HCT116 (cell line): ENCODE results near the gene MST1. TPM values are rescaled to one million over a fixed set of nuclear protein-coding genes. Genes with fewer than 3 reads are reported as not detected.

Experiments used
- ATAC-seq: fragments of 200-7000 bp; cut with Tn5 transposase; 2 replicates; pipeline ENCODE4 v1.9.1; 2020; ENCODE audit warnings: mild to moderate bottlenecking, moderate library complexity
- BruUV-seq: library from RNA; stranded (reverse); fragments of 400-500 nt; replicated peaks from 2 replicates; lab custom pipeline; 2021; lab: Mats Ljungman, UMichigan
- CTCF ChIA-PET: fragments of 300-600 bp; sonication (Branson Sonifier 250); formaldehyde crosslinking; loops from one replicate; lab custom pipeline; 2021; ENCODE audit warnings: antibody characterized with exemption; lab: Charles Lee
- POLR2A ChIA-PET: fragments of 300-600, 350-600 bp; sonication (Branson Sonifier 250); formaldehyde crosslinking; loops from one replicate; lab custom pipeline; 2021; ENCODE audit warnings: antibody characterized with exemption; lab: Charles Lee
- RAD21 ChIA-PET, 2 experiments: fragments of 300-600 bp; sonication (Branson Sonifier 250); formaldehyde crosslinking; loops; one replicate each; lab custom pipeline; 2023; ENCODE audit warnings: low total read pairs in 2 of 2; ENCODE audit not compliant: uncharacterized antibody in 2 of 2, unreplicated experiment in 2 of 2, low non-redundant PET in 1 of 2; lab: Charles Lee
- DNase-seq: peaks from one replicate; pipeline ENCODE4 v3.0.0-alpha.2; 2010; ENCODE audit warnings: low read depth, low spot score
- H2AFZ ChIP-seq: fragments of 200-600 bp; shearing (Covaris generic), sonication (generic); 2 replicates; pipeline ENCODE4 v1.6.1; 2017; ENCODE audit warnings: low read depth, mixed run types, mixed read lengths, antibody characterized with exemption, low read length; ENCODE audit not compliant: poor library complexity, severe bottlenecking
- H3K27ac ChIP-seq: 2 replicates; pipeline ENCODE4 v1.5.1; 2012; ENCODE audit warnings: low read depth, low read length
- H3K27me3 ChIP-seq: fragments of 200-600 bp; sonication (generic); 2 replicates; pipeline ENCODE4 v1.6.1; 2016; ENCODE audit warnings: mixed run types, low read length, mixed read lengths; ENCODE audit not compliant: insufficient read depth
- H3K36me3 ChIP-seq, 2 experiments: fragments of 200-500 bp in 1 of 2; fragments of 200-600 bp in 1 of 2; sonication (Bioruptor generic) in 1 of 2; sonication (generic) in 1 of 2; 2 replicates each; pipeline versions ENCODE4 v1.5.1 to v1.6.1; 2014 to 2016; ENCODE audit warnings: low read length in 2 of 2, inconsistent platforms in 1 of 2, mixed read lengths in 1 of 2, mixed run types in 1 of 2; ENCODE audit not compliant: insufficient read depth in 2 of 2, control insufficient read depth in 1 of 2
- H3K4me1 ChIP-seq, 2 experiments: fragments of 200-600 bp in 1 of 2; sonication (generic) in 1 of 2; 2 replicates each; pipeline versions ENCODE4 v1.5.1 to v1.6.1; 2012 to 2017; ENCODE audit warnings: low read length in 2 of 2, inconsistent platforms in 1 of 2, mild to moderate bottlenecking in 1 of 2, mixed read lengths in 1 of 2, mixed run types in 1 of 2, moderate library complexity in 1 of 2; ENCODE audit not compliant: insufficient read depth in 2 of 2, control insufficient read depth in 1 of 2
- H3K4me2 ChIP-seq: fragments of 200-600 bp; sonication (generic); 2 replicates; pipeline ENCODE4 v1.6.1; 2017; ENCODE audit warnings: mixed run types, low read length, mixed read lengths
- H3K4me3 ChIP-seq, 2 experiments: fragments of 200-600 bp in 1 of 2; sonication (generic) in 1 of 2; replicated peaks in 1 of 2; 2 replicates each; pipeline ENCODE4 v1.5.1; 2011 to 2016; ENCODE audit warnings: low read length in 2 of 2, control low read depth in 1 of 2, low read depth in 1 of 2, mild to moderate bottlenecking in 1 of 2, mixed read lengths in 1 of 2, mixed run types in 1 of 2
- H3K79me2 ChIP-seq: fragments of 200-600 bp; sonication (generic); 2 replicates; pipeline ENCODE4 v1.6.1; 2017; ENCODE audit warnings: mild to moderate bottlenecking, mixed run types, low read length, moderate library complexity, mixed read lengths; ENCODE audit not compliant: insufficient read depth
- H3K9ac ChIP-seq: fragments of 200-600 bp; sonication (generic); 2 replicates; pipeline ENCODE4 v1.6.1; 2016; ENCODE audit warnings: low read length, mixed read lengths
- H3K9me2 ChIP-seq: fragments of 200-600 bp; sonication (generic), shearing (Covaris generic); 2 replicates; pipeline ENCODE4 v1.6.1; 2017; ENCODE audit warnings: mixed run types, mild to moderate bottlenecking, moderate library complexity; ENCODE audit not compliant: insufficient read depth
- H3K9me3 ChIP-seq, 2 experiments: fragments of 200-500 bp in 1 of 2; fragments of 200-600 bp in 1 of 2; sonication (Bioruptor generic) in 1 of 2; sonication (generic) in 1 of 2; 2 replicates each; pipeline ENCODE4 v1.6.1; 2014 to 2017; ENCODE audit warnings: low read length in 2 of 2, mixed read lengths in 2 of 2, inconsistent platforms in 1 of 2, low read depth in 1 of 2, mild to moderate bottlenecking in 1 of 2, mixed run types in 1 of 2, moderate library complexity in 1 of 2; ENCODE audit not compliant: control insufficient read depth in 1 of 2, insufficient read depth in 1 of 2
- H4K20me1 ChIP-seq: fragments of 200-600 bp; sonication (generic), shearing (Covaris generic); 2 replicates; pipeline ENCODE4 v1.6.1; 2017; ENCODE audit warnings: mixed run types, mild to moderate bottlenecking, moderate library complexity; ENCODE audit not compliant: insufficient read depth
- CBX3 ChIP-seq: IDR thresholded peaks from 2 replicates; pipeline ENCODE4 v1.6.1; 2012; ENCODE audit warnings: low read depth
- EZH2phosphoT487 ChIP-seq: fragments of 200-600 bp; IDR thresholded peaks from 2 replicates; pipeline ENCODE4 v1.6.1; 2018; ENCODE audit warnings: antibody characterized with exemption, borderline replicate concordance
- POLR2A ChIP-seq: IDR thresholded peaks from 2 replicates; pipeline ENCODE4 v1.7.0; 2011; ENCODE audit warnings: borderline replicate concordance; ENCODE audit not compliant: insufficient read depth, insufficient read length; ENCODE audit errors: extremely low read depth
- POLR2AphosphoS5 ChIP-seq: IDR thresholded peaks from 2 replicates; pipeline ENCODE4 v1.6.1; 2011; ENCODE audit warnings: mild to moderate bottlenecking, low read depth, low read length, moderate library complexity
- TCF7L2 ChIP-seq: IDR thresholded peaks from 2 replicates; pipeline ENCODE4 v1.7.0; 2011; ENCODE audit warnings: borderline replicate concordance, inconsistent platforms; ENCODE audit not compliant: insufficient read depth, insufficient read length; ENCODE audit errors: extremely low read depth
- YY1 ChIP-seq: IDR thresholded peaks from 2 replicates; pipeline ENCODE4 v1.6.1; 2011; ENCODE audit warnings: low read length, low read depth, moderate library complexity, mild to moderate bottlenecking; ENCODE audit not compliant: insufficient replicate concordance; ENCODE audit errors: extremely low read depth
- ZFX ChIP-seq: fragments of 450-650 bp; IDR thresholded peaks from 2 replicates; pipeline ENCODE4 v1.6.1; 2017
- ZNF274 ChIP-seq: fragments of 200-500 bp; sonication (Bioruptor generic); IDR thresholded peaks from 2 replicates; pipeline ENCODE4 v1.6.1; 2014; ENCODE audit warnings: mild to moderate bottlenecking, low read depth, low read length, inconsistent platforms
- intact Hi-C: fragments of 100-400 bp; cut with micrococcal nuclease; formaldehyde crosslinking; loops from 2 replicates; pipeline ENCODE4 v1.10.0; 2022
- total RNA-seq: library from RNA; stranded (reverse); gene quantifications from one replicate; pipeline ENCODE4 v1.2.1, GENCODE V29; 2021; ENCODE audit not compliant: unreplicated experiment

The MST1 gene
- total RNA-seq, 1 experiment from 2014 or later, result 15.4 TPM

- peak within 1 kb of the TSS; percentile 98 for H3K27ac ChIP-seq
- DNase-seq (peak; percentile 97), ATAC-seq (peak; percentile 82)
- no peaks in the 10 kb centered on the region for H4K20me1 ChIP-seq
- H3K79me2 ChIP-seq, result peaks cover 28% of the 10 kb centered on the region
- H2AFZ ChIP-seq, result no peak within 1 kb of the TSS
- H3K4me3 ChIP-seq, result peak within 1 kb of the TSS; percentile 90 to 98
- intact Hi-C loops, result loop anchor here (1.0 to 5.0 kb wide), 2 partner anchors 45 to 202 kb away; partner anchors contain the start of genes AMIGO3 and DAG1
- peaks cover 10 to 36% of the 10 kb centered on the region in 2 experiments; a peak in 3 of 4 replicates for H3K4me1 ChIP-seq
- peak within 1 kb of the TSS; percentile 99 for H3K9ac ChIP-seq
- ChIA-PET POLR2A (interaction anchor here (1.1 to 3.1 kb wide), 2 partner anchors 126 to 134 kb away, joined by 3 to 26 read pairs; no protein-coding TSS in a partner anchor), RAD21 (interaction anchor here (2.8 to 3.6 kb wide), 2 partner anchors 134 kb away, joined by 42 to 49 read pairs; no protein-coding TSS in a partner anchor), CTCF (interaction anchor here (2.8 to 3.3 kb wide), 2 partner anchors 135 to 219 kb away, joined by 15 to 159 read pairs; no protein-coding TSS in a partner anchor)
- peak within 1 kb of the TSS; percentile 99 for H3K4me2 ChIP-seq
- peaks cover 18 to 32% of the 10 kb centered on the region in 2 experiments; a peak in 2 of 4 replicates for H3K36me3 ChIP-seq
- no peaks in the 10 kb centered on the region for H3K9me2 ChIP-seq
- no TSS peak for BruUV-seq
- no peaks in the 10 kb centered on the region for H3K9me3 ChIP-seq
- no peaks in the 10 kb centered on the region for H3K27me3 ChIP-seq
- TF ChIP-seq EZH2phosphoT487, result no peak
- no peak for TF ChIP-seq ZNF274
- peak; percentile 24; the same call in 1 of the 2 replicates for TF ChIP-seq ZFX
- peak; percentile 31 for TF ChIP-seq YY1
- TF ChIP-seq TCF7L2, result peak; percentile 39
- TF ChIP-seq POLR2A, result peak; percentile 71
- peak; percentile 82 for TF ChIP-seq POLR2AphosphoS5
- TF ChIP-seq CBX3, result no peak
Measured at GRCh38 chr3:49673715-49674496, 15.4 kb downstream of the MST1 start, which contains the start of gene APEH. Gene APEH, plus strand, starts transcription at chr3:49674351. Its CDS starts 51 bp downstream, at chr3:49674402.
